ENCODE results near the gene SLC41A3.

SLC41A3 gene

DNA sequence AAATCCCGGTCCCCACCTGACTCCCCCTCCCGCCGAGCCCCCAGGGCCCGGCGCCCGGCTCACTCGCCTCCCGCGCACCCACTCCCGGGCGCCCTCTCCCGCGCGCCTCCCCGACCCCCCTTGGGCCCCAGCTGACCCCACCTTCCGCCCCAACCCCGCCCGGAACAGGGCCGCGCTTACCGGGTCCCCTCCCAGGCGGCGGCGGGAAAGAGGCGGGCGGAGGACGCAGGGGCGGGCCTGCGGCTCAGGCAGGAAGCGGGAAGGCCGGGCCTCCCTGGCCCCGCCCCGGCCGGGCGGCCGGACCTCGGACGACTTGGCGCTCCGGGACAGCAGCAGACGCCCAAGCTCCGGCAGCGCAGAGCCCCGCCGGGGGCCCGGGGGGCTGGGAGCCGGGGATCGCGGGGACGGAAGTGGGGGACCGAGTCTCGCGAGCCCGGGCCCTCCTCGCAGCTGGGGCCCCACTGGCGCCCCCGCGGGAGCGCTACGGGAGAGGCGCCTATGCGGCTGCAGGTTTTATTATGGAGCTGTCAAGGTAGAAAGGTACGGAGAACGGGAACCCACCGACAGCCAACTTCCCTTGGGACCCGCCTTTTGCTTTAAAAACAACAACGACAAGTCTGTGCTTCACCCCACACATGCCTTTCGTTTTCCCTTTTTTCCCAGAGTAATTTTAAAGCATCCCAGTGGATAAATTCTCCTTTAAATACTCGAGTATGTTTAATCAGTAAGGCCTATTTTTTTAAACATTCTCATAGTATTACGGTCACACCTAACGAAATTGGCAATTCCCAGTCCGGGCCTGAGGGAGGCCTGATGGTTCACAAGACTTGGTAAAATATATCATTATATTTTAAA lies at the start of gene SLC41A3:
TSS of gene SLC41A3 (minus strand) at position 212 of the 855 bp plus-strand sequence. CDS start 15,905 bp downstream, outside the sequence.
- DNase-seq (ENCODE audit: low spot score): peak; percentile 88

DNA sequence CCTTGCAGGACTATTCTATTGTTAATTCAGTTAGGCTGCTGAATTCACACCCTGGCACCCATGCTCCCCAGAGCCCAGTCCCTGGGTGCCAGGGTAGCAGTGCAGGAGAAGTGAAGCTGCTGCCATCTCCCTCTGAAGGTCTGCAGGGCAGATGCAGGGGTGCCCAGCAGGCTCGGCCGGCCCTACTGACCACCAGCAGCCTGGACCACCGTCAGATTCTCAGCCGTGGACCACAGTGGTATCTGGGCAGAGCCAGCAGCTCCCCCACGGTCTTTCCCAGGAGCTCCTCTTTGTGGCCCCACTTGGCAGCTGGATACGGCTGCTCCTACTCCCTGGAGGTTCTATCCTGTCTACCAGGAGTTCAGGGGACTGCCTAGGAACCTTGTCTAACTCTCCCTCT lies 49.7 kb upstream of the SLC41A3 start:
- no peak for DNase-seq (ENCODE audit: low spot score)

DNA sequence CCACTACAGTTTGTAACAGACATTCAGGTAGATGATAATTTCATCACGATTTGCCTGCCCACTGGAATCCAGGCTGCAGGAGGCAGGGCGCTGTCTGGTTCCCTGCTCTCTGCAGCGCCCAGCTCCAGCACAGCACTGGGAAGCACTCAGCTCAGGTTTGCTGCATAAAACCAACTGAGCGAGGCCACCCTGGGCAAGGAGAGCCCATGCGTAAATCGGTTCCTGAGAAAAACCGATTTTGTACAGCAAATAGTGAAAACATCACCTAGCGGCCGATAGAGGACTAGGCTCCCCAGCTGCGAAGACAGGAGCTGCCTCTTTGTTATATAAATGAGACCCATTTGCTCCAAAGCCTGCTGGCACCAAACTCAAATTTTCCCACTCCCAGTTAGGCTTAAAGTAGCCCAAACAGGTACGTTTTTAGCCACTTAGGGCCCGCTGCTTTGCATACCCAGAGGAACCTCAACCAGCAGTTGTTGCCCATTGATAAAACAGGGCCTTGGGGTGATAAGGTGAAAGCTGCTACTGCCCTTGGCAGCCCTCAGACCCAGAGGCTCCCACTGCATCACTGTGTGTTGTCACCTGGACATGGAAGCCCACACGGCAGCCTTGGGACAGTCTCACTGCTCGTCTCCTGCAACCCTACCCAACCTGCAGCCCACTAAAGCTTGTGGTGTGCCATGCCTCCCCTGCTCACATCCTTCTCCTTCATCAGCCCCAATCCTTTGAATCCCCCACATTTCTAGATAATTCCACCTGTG lies 49.0 kb upstream of the SLC41A3 start:
- DNase-seq (ENCODE audit: low spot score): peak; percentile 52

DNA sequence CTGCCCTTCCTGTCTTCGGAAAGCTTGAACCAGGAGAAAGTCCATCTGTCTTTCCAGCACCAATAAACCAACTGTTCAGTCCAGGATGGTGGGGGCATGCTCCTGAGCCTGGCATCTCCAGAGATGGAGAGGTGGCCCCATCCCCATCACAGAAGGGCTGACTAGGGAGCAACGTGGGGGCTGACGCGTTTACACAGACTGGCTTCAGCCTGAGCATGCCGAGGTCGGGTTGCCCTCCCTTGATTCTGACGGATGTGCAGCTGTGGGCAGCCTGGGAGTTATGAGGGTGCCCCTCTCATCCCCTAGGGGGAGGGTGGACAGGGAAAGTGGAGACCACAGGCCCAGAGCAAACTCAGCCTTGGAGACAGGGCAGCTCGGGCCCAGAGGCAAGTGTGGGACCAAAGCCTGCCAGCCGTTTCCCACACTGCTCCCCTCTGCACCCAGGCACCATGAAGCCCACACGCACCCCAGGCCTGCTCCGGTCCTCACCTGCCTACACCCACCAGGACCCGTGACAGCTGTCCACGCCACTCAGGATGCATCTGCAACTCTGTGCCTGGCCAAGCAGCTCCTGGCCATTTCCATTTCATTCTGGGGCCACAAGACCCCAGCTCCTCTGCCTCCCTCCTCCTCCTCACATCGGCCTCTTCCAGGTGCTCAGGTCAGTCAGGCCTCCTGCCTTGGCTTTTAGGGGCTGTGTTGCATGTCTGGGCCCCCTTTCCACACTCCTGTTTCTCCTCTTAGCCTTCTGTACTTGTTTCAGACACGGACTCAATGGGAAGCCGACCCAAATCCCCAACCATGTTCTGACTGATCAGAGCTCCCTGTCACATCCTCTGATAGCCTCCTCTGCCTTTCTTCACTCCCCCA lies 48.2 kb upstream of the SLC41A3 start:
- DNase-seq (ENCODE audit: low spot score): no peak

DNA sequence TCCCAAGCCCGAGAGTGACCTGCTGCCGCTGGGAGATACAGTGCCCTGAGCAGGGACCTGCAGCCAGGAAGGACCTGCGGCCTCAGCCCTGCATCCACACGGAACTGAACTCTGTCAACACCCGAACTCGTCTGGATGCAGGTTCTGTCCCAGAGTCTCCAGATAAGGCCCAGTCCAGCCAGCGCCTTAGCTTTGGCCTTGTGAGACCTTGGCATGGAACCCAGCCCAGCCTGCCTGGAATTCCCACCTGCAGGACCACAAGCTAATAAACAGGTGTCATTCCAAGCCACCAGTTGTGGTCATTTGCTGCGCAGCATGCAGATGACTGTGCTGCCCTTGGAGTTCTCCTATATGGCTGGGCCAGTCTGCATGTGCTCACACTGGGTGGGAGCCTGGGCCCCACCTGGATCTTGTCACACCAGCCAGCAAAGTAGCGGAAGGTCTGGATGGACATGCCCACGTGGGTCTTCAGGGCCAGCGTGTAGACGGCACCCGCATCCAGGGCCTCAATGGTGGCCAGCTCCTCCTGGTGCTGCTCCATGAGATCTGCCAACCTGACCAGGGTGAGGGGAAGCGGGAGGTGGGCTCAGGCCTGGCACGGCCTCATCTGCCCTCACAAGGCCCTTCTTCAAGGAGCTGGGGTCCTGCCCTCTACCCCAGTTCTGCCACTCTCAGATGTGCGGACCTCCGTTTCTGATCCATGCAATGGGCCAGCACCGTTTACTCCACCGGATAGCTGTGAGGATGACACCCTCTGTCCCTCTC lies 47.2 kb upstream of the SLC41A3 start:
- DNase-seq (ENCODE audit: low spot score): no peak

DNA sequence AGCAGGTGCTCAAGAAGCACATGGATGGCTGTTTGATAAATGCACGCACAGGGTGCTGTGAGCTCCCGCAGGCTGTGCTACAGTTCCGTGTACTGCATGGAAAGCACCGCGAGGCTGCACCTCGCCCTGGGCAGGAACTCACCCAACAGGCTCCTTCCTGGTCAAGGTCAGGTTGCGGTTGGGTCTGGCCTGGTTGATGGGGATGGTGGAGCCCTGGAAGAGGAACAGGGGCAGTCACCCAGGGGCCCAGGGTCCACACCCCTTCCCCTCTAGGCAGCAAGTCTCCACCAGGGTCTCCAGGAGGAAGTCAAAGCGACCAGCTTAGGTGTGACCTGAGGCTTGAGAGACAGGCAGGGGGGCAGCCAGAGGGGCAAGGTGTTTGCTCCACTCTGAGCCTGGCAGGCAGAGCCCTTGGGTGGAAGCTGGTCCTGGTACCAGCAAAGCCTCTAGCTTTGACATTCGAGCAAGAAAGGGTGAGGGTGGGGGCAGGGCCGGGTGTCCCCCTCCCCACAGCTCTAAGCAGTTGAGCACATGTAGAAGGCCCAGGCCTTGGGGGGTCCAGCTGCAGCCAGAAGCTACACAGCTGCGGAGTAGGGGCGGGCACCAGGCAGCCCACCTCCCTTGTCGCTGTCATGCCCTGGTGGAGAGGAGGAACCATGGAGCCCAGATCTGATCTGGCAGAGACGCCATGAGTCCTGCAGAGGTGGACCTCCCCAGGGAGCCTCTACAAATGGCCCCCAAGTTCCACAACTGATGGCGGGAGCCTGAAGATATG lies 46.3 kb upstream of the SLC41A3 start:
- no peak for DNase-seq (ENCODE audit: low spot score)

DNA sequence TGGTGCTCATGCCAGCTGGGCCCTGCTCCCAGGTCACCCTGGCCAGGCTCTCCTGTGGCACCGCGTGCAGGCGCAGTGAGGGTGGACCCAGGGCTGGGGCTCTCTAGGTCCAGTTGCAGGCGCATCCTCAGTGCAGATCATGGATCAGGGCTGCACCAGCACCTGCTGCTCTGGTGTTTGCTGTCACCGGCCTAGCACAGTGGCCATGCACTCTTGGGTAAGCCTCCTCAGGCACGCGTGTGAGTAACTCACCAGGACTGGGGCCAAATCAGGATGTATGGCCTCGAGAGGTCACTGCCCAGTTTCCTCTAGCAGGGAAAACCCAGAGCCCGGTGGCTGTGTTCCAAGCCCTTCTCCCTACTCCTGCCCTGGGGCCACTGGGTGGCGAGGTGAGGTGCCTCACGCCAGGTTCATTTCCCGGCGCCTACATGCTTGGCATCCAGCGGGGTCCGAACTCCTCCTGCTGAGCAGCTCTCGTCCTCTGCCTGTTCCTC lies 45.5 kb upstream of the SLC41A3 start:
- no peak for DNase-seq (ENCODE audit: low spot score)

DNA sequence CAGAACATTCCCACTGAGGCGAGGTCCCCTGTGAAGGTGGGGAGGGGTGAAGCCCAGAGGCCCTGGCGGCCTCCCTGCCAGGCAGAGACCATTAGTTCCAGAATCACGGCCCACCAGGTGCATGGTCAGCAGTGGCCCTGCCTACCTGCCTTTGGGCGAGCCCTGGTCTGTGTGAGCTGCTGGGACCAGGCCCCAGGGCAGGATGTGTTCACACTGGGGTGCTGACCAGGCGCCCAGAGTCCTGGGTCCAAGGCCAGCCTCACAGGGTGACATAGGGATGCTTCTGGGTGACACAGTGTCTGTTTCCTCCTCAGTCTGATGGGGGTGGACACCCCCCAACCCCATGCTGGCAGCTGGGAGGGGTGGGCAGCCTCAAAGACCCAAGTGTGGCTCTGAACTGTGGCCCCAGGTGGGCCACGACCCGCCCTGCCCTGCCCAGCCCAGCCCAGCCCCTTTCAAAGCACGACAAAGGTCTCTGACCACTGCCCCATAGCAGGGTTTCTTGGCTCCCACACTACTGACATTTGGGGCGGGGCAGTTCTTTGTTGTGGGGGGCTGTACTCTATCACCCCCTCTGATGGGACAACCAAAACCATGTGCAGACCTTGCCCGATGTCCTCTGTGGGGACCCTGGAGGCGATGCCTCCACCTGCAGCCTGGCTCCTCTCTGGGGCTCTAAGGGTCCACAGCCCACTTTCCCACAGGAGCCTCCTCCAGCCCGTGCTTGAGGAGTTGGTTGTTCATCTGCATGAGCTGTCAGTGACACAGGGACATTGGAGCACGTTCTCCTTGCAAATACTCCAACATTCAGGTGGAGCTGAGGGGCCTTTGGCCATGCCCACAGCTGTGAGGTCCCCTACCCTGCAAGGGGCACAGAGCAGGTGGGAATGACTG lies 44.8 kb upstream of the SLC41A3 start:
- DNase-seq (ENCODE audit: low spot score): no peak

DNA sequence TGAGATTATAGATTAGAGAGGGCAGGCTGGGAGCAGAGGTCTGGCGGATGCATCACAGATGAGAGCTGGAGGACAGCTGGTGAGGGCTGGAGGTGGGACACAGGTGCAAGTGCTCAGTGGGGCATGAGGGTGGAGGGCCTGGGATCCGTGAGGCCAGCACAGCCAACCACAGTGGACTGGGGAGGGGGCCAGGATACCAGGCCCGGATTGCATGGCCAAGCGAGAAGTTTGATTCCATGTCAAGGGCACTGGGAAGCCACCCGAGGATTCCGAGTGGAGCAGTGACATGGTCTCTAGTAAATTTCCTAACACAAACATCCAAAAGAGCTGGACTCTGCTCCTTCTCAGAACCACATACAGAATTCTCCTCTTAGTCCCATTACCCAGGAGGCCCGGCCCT lies 44.0 kb upstream of the SLC41A3 start:
- no peak for DNase-seq (ENCODE audit: low spot score)

DNA sequence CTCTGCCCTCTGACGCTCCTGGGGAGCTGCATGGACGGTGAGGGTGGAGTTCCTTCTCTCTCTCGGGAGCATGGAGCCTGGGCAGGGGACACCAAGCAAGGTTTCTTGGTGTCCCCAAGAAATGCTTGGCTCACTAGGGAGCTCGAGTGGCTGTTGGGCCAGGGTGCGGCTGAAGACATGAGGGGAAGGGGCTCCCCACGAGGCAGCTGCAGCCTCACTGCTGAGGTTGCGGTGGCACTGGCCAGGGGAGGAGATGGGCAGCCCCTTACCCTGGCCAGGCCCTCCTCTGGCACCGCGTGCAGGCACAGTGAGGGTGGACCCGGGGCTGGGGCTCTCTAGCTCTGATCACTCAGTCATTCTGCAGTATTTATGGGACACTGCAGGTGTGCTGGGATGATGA lies 43.5 kb upstream of the SLC41A3 start:
- DNase-seq (ENCODE audit: low spot score): no peak

DNA sequence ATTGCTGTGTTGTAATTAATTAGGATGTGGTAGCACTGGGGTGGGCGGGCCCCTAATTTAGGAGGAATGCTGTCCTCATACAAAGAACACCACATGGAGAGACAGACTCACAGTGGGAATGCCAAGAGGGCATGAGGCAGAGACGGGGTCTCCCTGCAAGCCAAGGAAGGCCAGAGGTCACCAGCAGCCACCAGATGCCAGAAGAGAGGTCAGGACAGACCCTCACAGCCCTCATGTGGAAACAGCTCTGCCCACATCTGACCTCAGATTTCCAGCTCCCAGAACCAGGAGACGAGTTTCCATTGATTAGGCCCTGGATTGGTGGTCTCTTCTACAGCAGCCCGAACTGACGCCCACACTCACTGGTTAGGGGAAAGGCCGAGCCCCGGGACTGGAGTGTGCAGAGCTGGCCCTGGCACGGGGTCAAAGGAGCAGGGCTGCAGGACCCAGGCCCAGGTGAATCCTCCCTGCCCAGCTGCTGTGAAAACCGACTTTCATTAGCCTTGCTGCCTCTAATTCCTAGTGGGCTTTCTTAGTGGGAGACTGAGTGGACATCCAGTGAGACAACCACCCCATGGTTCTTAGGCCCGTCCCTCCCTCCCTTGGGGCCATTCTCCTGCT lies 43.0 kb upstream of the SLC41A3 start:
- DNase-seq (ENCODE audit: low spot score): no peak

DNA sequence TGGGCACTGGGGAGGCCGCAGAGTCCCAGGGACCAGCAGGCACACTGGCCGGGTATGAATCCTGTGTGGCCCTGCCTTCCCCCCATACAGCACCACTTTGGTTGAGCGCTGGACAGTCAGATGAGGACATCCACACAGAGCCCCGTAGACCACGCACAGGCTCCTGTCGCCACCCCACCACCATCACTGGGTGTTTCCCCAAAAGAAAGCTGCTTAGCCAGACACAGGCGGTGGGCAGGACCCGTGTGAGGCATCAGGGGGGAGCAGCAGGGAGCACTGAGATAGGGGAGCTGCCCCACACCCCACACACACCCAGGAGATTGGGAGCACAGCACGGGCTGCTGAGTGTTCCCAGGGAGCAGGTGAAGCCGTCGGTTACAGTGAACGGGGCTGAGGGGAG lies 42.4 kb upstream of the SLC41A3 start:
- DNase-seq (ENCODE audit: low spot score): no peak

DNA sequence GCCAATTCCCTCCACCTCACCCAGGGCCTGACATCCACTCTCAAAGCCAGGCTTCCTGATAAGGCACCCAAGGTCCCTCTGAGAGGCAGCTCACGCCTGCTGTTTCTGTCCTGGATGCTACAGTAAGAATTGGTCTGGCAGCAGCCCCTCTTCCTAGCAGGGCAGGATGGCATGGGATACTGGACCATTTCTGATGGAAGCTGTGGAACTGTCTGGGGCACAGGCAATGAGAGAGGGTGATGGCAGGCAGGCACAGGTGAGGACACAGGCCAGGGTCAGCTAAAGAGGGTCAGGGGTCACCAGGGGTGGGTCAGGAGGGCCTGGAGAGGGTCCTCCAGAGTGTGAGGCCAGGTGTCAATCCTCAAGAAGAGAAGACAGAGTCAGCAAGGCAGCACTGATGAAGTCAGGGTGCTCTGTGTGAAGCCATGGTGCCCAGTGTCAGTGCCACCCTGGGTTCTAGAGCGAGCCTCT lies 41.9 kb upstream of the SLC41A3 start:
- DNase-seq (ENCODE audit: low spot score): no peak

DNA sequence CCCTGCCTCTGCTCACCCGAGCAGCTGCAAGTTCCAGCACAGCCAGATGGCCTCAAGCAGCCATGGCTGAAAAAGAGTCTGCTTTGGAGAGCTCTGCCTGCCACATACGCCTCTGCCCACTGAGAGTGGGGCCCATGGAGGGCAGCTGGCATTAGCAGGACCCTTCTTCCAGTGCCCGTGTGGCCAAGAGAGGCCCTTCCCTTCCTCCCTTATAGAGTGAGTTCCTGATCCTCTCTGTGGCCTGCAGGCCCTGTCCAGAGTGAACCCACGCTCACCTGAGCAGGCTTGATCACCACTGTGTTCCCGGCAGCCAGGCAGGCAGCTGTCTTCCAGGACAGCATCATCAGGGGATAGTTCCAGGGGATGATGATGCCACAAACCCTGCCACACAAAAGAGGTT lies 41.4 kb upstream of the SLC41A3 start:
- DNase-seq (ENCODE audit: low spot score): no peak

DNA sequence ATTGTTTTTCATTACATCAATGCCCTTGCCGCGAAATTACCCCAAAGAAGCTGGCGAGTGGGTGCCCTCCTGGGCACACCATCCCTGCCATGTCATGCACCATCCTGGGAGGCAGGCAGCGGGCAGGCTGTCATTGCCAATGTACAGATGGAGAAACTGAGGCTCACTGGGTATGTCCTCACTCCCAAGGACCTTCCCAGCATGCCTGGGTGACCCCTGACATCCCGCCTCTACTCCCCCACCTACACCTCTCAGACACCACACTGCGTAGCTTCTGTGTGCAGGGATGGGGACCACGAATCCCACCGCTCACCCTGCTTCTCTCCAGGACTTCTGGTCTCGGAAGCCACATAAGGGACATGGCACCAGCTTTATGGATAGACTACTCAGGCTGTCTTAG lies 41.0 kb upstream of the SLC41A3 start:
- DNase-seq (ENCODE audit: low spot score): no peak

DNA sequence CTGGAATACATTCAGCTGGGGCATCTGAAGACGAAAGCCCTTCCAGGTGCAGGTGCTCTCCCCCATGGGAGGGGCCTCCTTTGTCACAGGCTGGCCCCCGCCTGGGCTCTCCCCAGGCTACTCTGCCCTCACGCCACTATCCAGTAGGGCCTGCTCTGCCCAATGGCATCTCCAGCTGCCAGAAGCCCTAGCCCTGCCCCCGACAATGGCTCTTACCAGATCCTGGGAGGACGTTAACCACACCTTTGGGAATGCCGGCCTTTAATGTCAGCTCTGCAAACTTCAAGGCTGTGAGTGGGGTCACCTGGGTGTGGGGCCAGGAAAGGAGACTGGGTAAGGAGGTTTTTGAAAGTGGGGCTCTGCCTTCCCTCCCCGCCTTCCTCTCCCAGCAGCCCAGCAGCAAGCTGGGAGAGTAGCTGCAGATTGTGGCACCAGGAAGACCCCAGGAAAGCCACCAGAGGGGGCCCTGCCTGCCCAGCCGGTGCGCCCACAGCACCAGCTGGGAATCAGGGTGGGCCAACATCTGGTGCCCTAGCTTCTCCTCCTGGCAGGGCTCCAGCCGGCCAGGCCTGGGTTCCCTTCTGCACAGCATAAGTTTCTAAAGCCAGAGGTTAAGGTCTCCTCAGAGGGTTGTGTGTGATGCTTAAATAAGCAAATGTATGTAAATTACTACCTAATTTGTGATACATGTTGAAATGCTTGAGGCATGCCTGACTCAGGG lies 40.4 kb upstream of the SLC41A3 start:
- DNase-seq (ENCODE audit: low spot score): no peak

DNA sequence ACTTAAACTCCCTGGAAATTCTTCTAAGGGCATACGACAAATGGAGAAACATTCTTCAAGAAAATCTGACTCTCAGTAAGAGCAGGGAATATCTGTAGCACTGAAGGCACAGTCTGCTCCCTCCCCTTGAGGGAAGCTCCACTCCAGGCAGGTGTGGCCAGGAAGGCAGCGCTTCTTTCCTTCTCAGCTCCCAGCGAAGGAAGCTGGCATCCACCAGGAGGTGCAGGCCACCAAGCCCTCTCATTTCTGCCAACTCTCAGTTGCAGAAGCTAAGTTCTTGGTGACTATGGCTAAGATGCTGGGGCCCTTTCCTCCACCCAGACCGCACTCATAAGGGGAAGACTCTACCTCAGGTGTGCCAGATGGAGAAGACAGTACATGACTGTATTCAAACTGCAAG lies 37.7 kb upstream of the SLC41A3 start:
- DNase-seq (ENCODE audit: low spot score): no peak

DNA sequence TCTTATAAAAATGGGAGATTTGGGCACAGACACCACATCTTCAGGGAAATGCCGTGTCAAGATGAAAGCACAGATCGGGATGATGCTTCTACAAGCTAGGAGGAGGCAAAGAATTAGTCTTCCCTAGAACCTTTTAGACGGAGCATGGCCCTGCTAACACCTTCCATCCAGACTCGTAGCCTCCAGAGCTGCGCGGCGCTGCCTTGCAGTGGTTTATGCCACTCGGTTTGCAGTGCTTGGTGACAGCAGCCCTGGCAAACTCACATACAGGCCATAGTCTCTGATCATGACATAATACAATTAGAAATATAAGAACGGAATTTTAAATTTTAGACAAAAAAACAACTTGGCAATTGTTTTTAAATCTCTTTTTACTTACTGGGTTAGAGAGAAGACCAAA lies 37.1 kb upstream of the SLC41A3 start:
- no peak for DNase-seq (ENCODE audit: low spot score)
